Activated naive CD4-positive, alpha-beta T cell treated with anti-CD3 and anti-CD28 coated beads, Interleukin-2, amount 50 U/mL, for 24 hours (primary cell): ENCODE measurements around the gene SGTB.
"Not testable (repeated sequence)": the region's sequence is repeated elsewhere in the genome, so short reads cannot be mapped to it uniquely, and the experiment has no call there.

Source experiments
- H3K27ac Mint-ChIP-seq: one replicate; pipeline ENCODE4 v1.8.0; 2021; ENCODE audit warnings: mild to moderate bottlenecking, mixed read lengths
- H3K27me3 Mint-ChIP-seq: one replicate; pipeline ENCODE4 v1.8.0; 2021; ENCODE audit warnings: mixed read lengths
- H3K36me3 Mint-ChIP-seq: one replicate; pipeline ENCODE4 v1.8.0; 2021; ENCODE audit warnings: mixed read lengths
- H3K4me1 Mint-ChIP-seq: one replicate; pipeline ENCODE4 v1.8.0; 2021; ENCODE audit warnings: mixed read lengths
- H3K4me3 Mint-ChIP-seq: one replicate; pipeline ENCODE4 v1.8.0; 2021; ENCODE audit warnings: mild to moderate bottlenecking, mixed read lengths
- H3K9me3 Mint-ChIP-seq: one replicate; pipeline ENCODE4 v1.8.0; 2021; ENCODE audit warnings: mixed read lengths

SGTB gene

GRCh38 chr5:65654713-65655112 lies 67.2 kb downstream of the SGTB start:
- Mint-ChIP-seq H3K4me3 (no peak overlapping the region), H3K27ac (no peak overlapping the region), H3K4me1 (no peaks in the 10 kb centered on the region), H3K9me3 (no peaks in the 10 kb centered on the region), H3K27me3 (no peaks in the 10 kb centered on the region), H3K36me3 (peaks cover 12% of the 10 kb centered on the region)

- no peak overlapping the region for H3K4me3 Mint-ChIP-seq
- H3K27ac Mint-ChIP-seq, result no peak overlapping the region
- H3K9me3 Mint-ChIP-seq, result no peaks in the 10 kb centered on the region
- peaks cover 9% of the 10 kb centered on the region for H3K36me3 Mint-ChIP-seq
- H3K27me3 Mint-ChIP-seq, result no peaks in the 10 kb centered on the region
- no peaks in the 10 kb centered on the region for H3K4me1 Mint-ChIP-seq
Measured at GRCh38 chr5:65651144-65651543, 70.8 kb downstream of the SGTB start.

- H3K36me3 Mint-ChIP-seq, result peaks cover 5% of the 10 kb centered on the region
- H3K27ac Mint-ChIP-seq, result peak overlapping the region; percentile 25
- no peaks in the 10 kb centered on the region for H3K4me1 Mint-ChIP-seq
- no peaks in the 10 kb centered on the region for H3K9me3 Mint-ChIP-seq
- H3K27me3 Mint-ChIP-seq, result no peaks in the 10 kb centered on the region
- no peak overlapping the region for H3K4me3 Mint-ChIP-seq
Measured at GRCh38 chr5:65647941-65648340, 74.0 kb downstream of the SGTB start.

DNA sequence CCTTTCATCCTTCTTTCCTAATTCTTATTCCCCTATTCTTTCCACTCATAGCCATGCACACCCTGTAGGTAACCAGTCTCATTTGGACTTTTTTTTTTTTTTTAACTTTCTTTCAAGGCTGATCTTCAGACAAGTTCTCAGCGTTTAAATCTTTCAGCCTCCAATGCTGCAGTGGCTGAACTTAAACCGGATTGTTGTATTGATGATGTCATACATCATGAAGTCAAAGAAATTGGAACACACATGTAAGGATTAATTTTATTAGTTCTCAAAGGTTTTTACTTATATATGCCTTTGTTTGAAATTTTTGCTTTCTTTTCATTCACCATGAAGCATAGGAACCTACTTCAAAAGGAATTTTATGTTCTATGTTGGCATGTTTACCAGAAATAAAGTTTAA lies 75.0 kb downstream of the SGTB start:
- Mint-ChIP-seq H3K4me1 (no peaks in the 10 kb centered on the region), H3K27me3 (no peaks in the 10 kb centered on the region), H3K4me3 (no peak overlapping the region), H3K27ac (no peak overlapping the region), H3K9me3 (no peaks in the 10 kb centered on the region), H3K36me3 (peaks cover 3% of the 10 kb centered on the region)

DNA sequence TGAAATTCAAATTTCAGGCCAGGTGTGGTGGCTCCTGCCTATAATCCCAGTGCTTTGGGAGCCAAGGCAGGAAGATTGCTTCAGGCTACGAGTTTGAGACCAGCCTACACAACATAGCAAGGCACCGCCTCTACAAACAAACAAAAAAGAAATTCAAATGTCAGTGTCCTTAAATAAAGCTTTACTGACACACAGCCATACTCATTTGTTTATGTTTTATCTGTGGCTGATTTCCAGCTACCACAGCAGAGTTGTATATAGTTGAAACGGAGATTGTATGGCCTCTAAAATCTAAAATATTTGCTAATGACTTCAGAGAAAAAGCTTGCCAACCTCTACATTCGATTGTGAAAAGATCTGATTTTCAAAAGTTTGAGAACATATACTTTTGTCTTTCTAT lies 81.7 kb downstream of the SGTB start:
- no peaks in the 10 kb centered on the region for H3K9me3 Mint-ChIP-seq
- no peaks in the 10 kb centered on the region for H3K27me3 Mint-ChIP-seq

DNA sequence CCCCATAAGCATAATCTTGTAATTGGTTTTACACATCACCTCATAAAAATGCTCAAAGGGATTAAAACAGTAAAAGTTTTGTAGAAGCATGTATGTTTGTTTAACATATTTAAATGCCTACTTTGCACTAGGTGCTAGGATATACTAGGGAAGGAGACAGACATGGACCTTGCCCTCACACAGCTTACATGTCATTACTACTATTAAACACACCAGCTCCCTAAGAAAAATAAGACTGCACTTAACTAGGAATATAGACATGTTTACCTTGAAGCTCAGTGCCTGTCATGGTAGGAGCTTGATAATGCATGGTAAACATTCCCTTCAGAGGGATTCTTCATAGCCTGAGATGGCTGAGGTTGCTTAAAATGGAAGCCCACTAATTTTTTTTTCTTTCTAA lies 90.9 kb downstream of the SGTB start:
- Mint-ChIP-seq H3K4me3 (no peak overlapping the region), H3K36me3 (peaks cover 1% of the 10 kb centered on the region), H3K27me3 (no peaks in the 10 kb centered on the region), H3K27ac (no peak overlapping the region), H3K4me1 (peaks cover 31% of the 10 kb centered on the region), H3K9me3 (no peaks in the 10 kb centered on the region)

More for the DNA sequence above, 81.7 kb downstream of the SGTB start:
- peaks cover 13% of the 10 kb centered on the region for H3K36me3 Mint-ChIP-seq
- H3K27ac Mint-ChIP-seq, result no peak overlapping the region
- H3K4me1 Mint-ChIP-seq, result no peaks in the 10 kb centered on the region
- H3K4me3 Mint-ChIP-seq, result no peak overlapping the region

- Mint-ChIP-seq H3K36me3 (no peaks in the 10 kb centered on the region), H3K4me3 (peak overlapping the region; percentile 96), H3K4me1 (peaks cover 41% of the 10 kb centered on the region), H3K27me3 (no peaks in the 10 kb centered on the region), H3K9me3 (no peaks in the 10 kb centered on the region), H3K27ac (peak overlapping the region; percentile 42)
Measured at GRCh38 chr5:65625743-65626142, 96.2 kb downstream of the SGTB start.

DNA sequence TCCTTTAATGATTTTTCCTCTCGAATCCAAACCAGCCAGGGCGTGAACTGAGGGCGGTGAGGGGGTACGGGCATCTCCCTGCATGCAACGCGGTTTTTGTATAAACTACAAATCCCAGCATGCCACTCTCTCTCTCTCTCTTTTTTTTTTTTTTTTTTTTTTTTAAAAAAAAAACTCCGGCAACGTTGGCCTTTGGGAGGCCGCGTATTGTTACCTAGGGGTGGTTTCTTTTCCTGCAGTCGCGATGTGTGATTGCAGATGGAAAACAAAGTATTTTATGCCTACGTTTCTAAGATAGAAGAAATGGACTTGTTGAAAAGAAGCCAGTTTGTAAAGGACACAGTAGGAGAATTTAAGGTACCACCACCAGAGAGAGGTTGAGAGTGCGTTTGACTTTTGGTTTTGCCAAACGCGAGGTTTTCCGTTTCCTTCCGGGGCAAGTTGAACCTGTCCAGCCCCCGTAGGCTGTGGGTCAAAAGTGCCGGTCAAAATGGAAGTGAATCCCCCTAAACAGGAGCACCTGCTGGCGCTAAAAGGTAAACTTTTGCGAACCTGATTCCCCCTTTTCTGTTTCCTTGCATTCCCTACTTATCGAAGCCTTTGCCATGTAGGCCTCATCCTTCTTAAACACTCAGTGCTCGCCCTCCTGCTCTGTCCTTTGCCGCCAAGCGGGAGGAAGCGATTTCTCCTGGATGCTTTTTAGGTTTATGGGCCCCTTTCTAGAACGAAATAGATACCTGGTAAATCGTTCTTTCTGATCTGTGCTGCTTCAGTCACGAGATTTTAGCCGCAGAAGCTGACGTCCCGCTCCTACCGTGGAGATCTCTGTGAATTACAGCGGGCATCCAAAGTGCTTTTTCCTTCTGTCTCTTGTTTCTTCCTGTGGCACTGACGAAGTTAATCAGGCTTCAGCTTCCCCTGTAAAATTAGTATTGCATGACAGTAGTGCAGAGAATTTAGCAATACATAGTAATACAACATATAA lies 97.0 kb downstream of the SGTB start, which contains the start of the genes SHLD3 and TRAPPC13:
Gene SHLD3, plus strand, starts transcription at position 457 of the 985 bp plus-strand sequence. CDS start 4,561 bp downstream, outside the sequence.
Gene TRAPPC13, plus strand, starts transcription at position 457 of the 985 bp plus-strand sequence. Its CDS starts 34 bp downstream, at position 491.
- Mint-ChIP-seq H3K36me3 (no peaks in the 10 kb centered on the region), H3K27ac (peak within 1 kb of the TSS; percentile 96), H3K27me3 (no peaks in the 10 kb centered on the region), H3K4me3 (peak within 1 kb of the TSS; percentile 96), H3K9me3 (no peaks in the 10 kb centered on the region), H3K4me1 (peaks cover 46% of the 10 kb centered on the region)

DNA sequence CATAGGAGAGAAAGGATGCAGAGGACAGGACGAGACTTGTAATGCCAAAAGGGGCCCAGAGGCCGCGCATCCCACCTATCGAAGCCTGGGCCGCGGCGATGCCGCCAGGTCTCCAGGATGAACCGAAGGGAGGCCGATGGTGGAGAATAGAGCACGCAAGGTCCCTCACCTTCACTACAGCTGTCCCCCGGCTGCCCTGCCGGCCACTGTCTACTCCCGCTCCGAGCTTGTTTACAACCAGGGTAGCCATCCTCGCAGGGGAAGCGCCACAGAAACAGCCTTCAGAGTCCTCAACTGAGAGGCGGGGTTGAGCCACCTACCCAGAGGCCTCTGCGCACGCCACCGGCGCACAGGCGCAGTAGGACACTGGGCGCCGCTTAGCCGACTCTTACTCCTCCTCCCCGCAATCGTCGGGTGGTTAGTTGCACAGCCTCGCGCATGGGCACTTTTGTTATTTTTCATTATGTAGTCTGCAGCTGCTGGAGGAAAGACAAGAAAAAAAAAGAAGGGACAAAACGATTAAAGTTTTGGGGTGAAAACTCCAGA lies 97.8 kb downstream of the SGTB start, which contains the start of gene TRIM23:
Gene TRIM23, minus strand, starts transcription at position 309 of the 546 bp plus-strand sequence. Its CDS starts 59 bp downstream, at position 250.
- Mint-ChIP-seq H3K27ac (peak within 1 kb of the TSS; percentile 96), H3K4me1 (peaks cover 47% of the 10 kb centered on the region), H3K36me3 (no peaks in the 10 kb centered on the region), H3K9me3 (no peaks in the 10 kb centered on the region), H3K4me3 (peak within 1 kb of the TSS; percentile 96), H3K27me3 (no peaks in the 10 kb centered on the region)

DNA sequence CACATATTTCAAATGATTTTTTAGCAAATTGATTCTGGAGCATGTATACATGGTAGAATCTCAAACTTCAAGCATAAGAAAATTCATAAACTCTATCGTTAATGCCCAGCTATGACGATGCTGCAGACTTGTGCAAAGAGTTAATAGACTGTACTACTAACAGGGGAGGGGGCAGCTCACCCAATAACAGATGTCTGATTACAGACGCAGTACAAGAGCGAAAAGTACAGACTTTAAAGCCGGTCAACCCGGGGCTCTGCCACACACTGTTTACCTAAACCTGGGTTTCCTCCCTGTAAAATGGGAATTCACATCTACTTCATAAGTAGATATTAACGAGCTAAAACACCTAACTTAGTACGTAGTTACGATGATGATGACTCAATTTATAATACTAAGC lies 98.4 kb downstream of the SGTB start:
- H3K27ac Mint-ChIP-seq, result peak overlapping the region; percentile 96
- peak overlapping the region; percentile 96 for H3K4me3 Mint-ChIP-seq
- peaks cover 53% of the 10 kb centered on the region for H3K4me1 Mint-ChIP-seq
- no peaks in the 10 kb centered on the region for H3K27me3 Mint-ChIP-seq
- H3K36me3 Mint-ChIP-seq, result no peaks in the 10 kb centered on the region
- no peaks in the 10 kb centered on the region for H3K9me3 Mint-ChIP-seq

DNA sequence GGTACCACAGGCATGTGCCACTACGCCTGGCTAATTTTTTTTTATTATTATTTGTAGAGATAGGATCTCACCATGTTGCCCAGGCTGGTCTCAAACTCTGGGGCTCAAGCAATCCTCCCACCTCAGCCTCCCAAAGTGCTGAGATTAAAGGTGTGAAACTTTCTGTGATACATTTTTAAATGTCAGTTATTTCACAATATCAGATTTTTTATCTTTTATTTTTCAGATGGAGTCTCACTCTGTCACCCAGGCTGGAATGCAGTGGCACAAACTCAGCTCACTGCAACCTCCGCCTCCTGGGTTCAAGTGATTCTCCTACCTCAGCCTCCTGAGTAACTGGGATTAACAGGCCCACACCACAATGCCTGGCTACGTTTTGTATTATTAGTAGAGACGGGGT lies 99.9 kb downstream of the SGTB start:
- not testable (repeated sequence) for H3K36me3 Mint-ChIP-seq, H3K27me3 Mint-ChIP-seq, H3K9me3 Mint-ChIP-seq, H3K27ac Mint-ChIP-seq
- H3K4me3 Mint-ChIP-seq, result peak overlapping the region; percentile 96
- H3K4me1 Mint-ChIP-seq, result peaks cover 56% of the 10 kb centered on the region

DNA sequence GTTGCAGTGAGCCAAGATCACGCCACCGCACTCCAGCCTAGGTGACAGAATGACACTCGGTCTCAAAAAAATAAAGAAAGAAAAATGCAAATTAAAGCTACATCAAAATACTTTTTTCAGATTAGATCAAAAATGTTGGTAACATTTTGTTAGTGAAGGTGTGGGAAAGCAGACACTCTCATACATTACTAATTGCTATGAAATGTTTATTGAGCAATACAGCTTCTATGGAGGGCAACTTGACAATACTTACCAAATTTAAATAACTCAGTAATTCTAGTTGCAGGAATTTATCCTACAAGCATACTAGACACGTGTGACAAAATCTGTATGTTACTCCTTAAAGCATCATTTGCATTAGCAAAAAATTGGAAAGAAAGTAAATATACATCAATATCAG lies 101.9 kb downstream of the SGTB start:
- H3K27ac Mint-ChIP-seq, result no peak overlapping the region
- H3K9me3 Mint-ChIP-seq, result no peaks in the 10 kb centered on the region
- peaks cover 59% of the 10 kb centered on the region for H3K4me1 Mint-ChIP-seq
- no peak overlapping the region for H3K4me3 Mint-ChIP-seq
- H3K27me3 Mint-ChIP-seq, result no peaks in the 10 kb centered on the region
- peaks cover 2% of the 10 kb centered on the region for H3K36me3 Mint-ChIP-seq
